Pericardium fibroblast (primary cell): ENCODE measurements around the gene CERS3. TPM values are rescaled to one million over a fixed set of nuclear protein-coding genes. Genes with fewer than 3 reads are reported as not detected.

ENCODE experiments used
- total RNA-seq: library from RNA; depleted of rRNA; stranded (reverse); fragments of >200 nt; gene quantifications from 2 replicates; pipeline ENCODE4 v1.2.3, GENCODE V29; 2015

The CERS3 gene
- total RNA-seq: not detected in 2 replicates

GRCh38 chr15:100528833-100529428 lies at the start of gene CERS3:
TSS of gene CERS3 (minus strand) at chr15:100528950. CDS start at chr15:100501849, 27,101 bp downstream.

Other genes starting within 250 kb of the CERS3 start
- 1.5 and 2.1 TPM in 2 replicates for gene ADAMTS17, start 187.0 kb downstream of the CERS3 start, total RNA-seq
- 5.5 and 26.3 TPM in 2 replicates for gene LINS1, start 73.2 kb upstream of the CERS3 start, total RNA-seq
- 6.6 and 12.1 TPM in 2 replicates for gene ASB7, start 73.6 kb upstream of the CERS3 start, total RNA-seq